Measurements from ENCODE around the gene RABEP1. TPM values are rescaled to one million over a fixed set of nuclear protein-coding genes. Genes with fewer than 3 reads are reported as not detected.

RABEP1 gene
- polyA plus RNA-seq, 1 of the 3 experiments (the other 2 are of a cell fraction): 9.7 TPM

- Histone ChIP-seq H3K36me3 (replicated peaks in 1 of 2; ENCODE audit: control insufficient read depth in 1 of 2, insufficient read depth in 2 of 2, low read length in 1 of 2) (no peaks in the 10 kb centered on the region), H3K27ac (ENCODE audit: low read depth in 2 of 2, low read length in 1 of 2) (no peak overlapping the region), H3K27me3 (ENCODE audit: insufficient read depth) (no peaks in the 10 kb centered on the region), H3K9ac (no peak overlapping the region), H3F3A (replicated peaks; ENCODE audit: insufficient read depth) (no peaks in the 10 kb centered on the region), H3K4me3 (ENCODE audit: low read depth in 2 of 2, low read length in 1 of 2) (no peak overlapping the region), H4K20me1 (ENCODE audit: insufficient read depth) (no peaks in the 10 kb centered on the region), H3K9me2 (no peaks in the 10 kb centered on the region), H3K9me3 (no peaks in the 10 kb centered on the region), H3K4me2 (no peak overlapping the region), H3K4me1 (ENCODE audit: control insufficient read depth in 1 of 2, insufficient read depth in 2 of 2, low read depth in 1 of 2, low read length in 1 of 2) (no peaks in the 10 kb centered on the region; a peak in 1 of 4 replicates), H3K79me2 (ENCODE audit: insufficient read depth) (no peaks in the 10 kb centered on the region), H2AFZ (ENCODE audit: low read depth) (no peak overlapping the region)
- ChIA-PET CTCF (interaction anchor here (0.6 kb wide), 1 partner anchor 176 kb away, joined by 3 read pairs; the partner anchor contains the start of gene C1QBP), POLR2A (no interaction called here)
- no peak for TF ChIP-seq PBX3 (IDR thresholded peaks at IDR 0.05)
- TF ChIP-seq CTCF (IDR thresholded peaks at IDR 0.05): no peak
- TF ChIP-seq NRF1 (IDR thresholded peaks at IDR 0.05; ENCODE audit: low read depth, low read length): no peak
- TF ChIP-seq MEF2A (IDR thresholded peaks at IDR 0.05; ENCODE audit: borderline replicate concordance, low read depth): no peak
- TF ChIP-seq USF2 (IDR thresholded peaks at IDR 0.05; ENCODE audit: borderline replicate concordance, low read depth, low read length): no peak
- DNase-seq: no peak
- WGBS (ENCODE audit: low lambda C conversion rate): 54% methylated on average over 2 of the region's 2 CpGs
These were observed 19.6 kb upstream of the RABEP1 start for GRCh38 chr17:5262416-5262991.

GRCh38 chr17:5263441-5263840 lies 18.6 kb upstream of the RABEP1 start:
- no peak for DNase-seq
- Histone ChIP-seq H3K9ac (no peak overlapping the region), H3F3A (replicated peaks; ENCODE audit: insufficient read depth) (no peaks in the 10 kb centered on the region), H3K4me3 (ENCODE audit: low read depth in 2 of 2, low read length in 1 of 2) (no peak overlapping the region), H3K27ac (ENCODE audit: low read depth in 2 of 2, low read length in 1 of 2) (no peak overlapping the region), H3K79me2 (ENCODE audit: insufficient read depth) (no peaks in the 10 kb centered on the region), H3K27me3 (ENCODE audit: insufficient read depth) (no peaks in the 10 kb centered on the region), H3K36me3 (replicated peaks in 1 of 2; ENCODE audit: control insufficient read depth in 1 of 2, insufficient read depth in 2 of 2, low read length in 1 of 2) (no peaks in the 10 kb centered on the region), H3K9me2 (no peaks in the 10 kb centered on the region), H3K4me1 (ENCODE audit: control insufficient read depth in 1 of 2, insufficient read depth in 2 of 2, low read depth in 1 of 2, low read length in 1 of 2) (no peaks in the 10 kb centered on the region; a peak in 1 of 4 replicates), H4K20me1 (ENCODE audit: insufficient read depth) (no peaks in the 10 kb centered on the region), H2AFZ (ENCODE audit: low read depth) (no peak overlapping the region), H3K4me2 (no peak overlapping the region), H3K9me3 (no peaks in the 10 kb centered on the region)
- ChIA-PET CTCF (interaction anchor here (0.7 kb wide), 1 partner anchor 14 kb away, joined by 4 read pairs; no protein-coding TSS in a partner anchor), POLR2A (no interaction called here)
- 90% methylated on average over 6 of the region's 6 CpGs for WGBS (ENCODE audit: low lambda C conversion rate)
- TF ChIP-seq USF2 (IDR thresholded peaks at IDR 0.05; ENCODE audit: borderline replicate concordance, low read depth, low read length) (no peak), RAD21 (IDR thresholded peaks at IDR 0.05; ENCODE audit: low read length) (no peak), NRF1 (IDR thresholded peaks at IDR 0.05; ENCODE audit: low read depth, low read length) (no peak), REST (IDR thresholded peaks at IDR 0.05; ENCODE audit: low read depth, low read length) (no peak), CHD2 (IDR thresholded peaks at IDR 0.05; ENCODE audit: low read length, partially characterized antibody) (no peak), RCOR1 (IDR thresholded peaks at IDR 0.05; ENCODE audit: low read length) (no peak), PBX3 (IDR thresholded peaks at IDR 0.05) (no peak), FOXJ3 (CRISPR knock-in tag; IDR thresholded peaks at IDR 0.05) (no peak), ELF1 (IDR thresholded peaks at IDR 0.05) (no peak), FOSL2 (IDR thresholded peaks at IDR 0.05; ENCODE audit: borderline replicate concordance, low read depth) (no peak), MEF2A (IDR thresholded peaks at IDR 0.05; ENCODE audit: borderline replicate concordance, low read depth) (no peak), POLR2AphosphoS5 (IDR thresholded peaks at IDR 0.05; ENCODE audit: low read depth, low read length) (no peak), MXI1 (IDR thresholded peaks at IDR 0.05; ENCODE audit: low read depth, low read length) (no peak), MAX (IDR thresholded peaks at IDR 0.05; ENCODE audit: low read depth) (no peak)
